Uterus (tissue), 4 donors: ENCODE measurements around the gene CAMTA1. TPM values are rescaled to one million over a fixed set of nuclear protein-coding genes. Genes with fewer than 3 reads are reported as not detected.

Experiments
- DNase-seq, 2 donors: peaks; one replicate each; pipeline ENCODE4 v3.0.0-alpha.2; 2019 to 2020
- H3K27ac ChIP-seq, 2 donors: fragments of 200-600 bp; sonication (generic); 1 replicate in 1 of 2; 2 replicates in 1 of 2; pipeline ENCODE4 v1.5.1; 2016 to 2018
- H3K27me3 ChIP-seq, 2 donors: fragments of 200-600 bp; sonication (generic); one replicate each; pipeline ENCODE4 v1.5.1; 2018 to 2019; ENCODE audit warnings: control low read depth in 1 of 2
- H3K36me3 ChIP-seq, 2 donors: fragments of 200-600 bp; sonication (generic); one replicate each; pipeline ENCODE4 v1.5.1; 2019; ENCODE audit warnings: control low read depth in 1 of 2
- H3K4me1 ChIP-seq, 2 donors: fragments of 200-600 bp; sonication (generic); one replicate each; pipeline ENCODE4 v1.5.1; 2018 to 2019; ENCODE audit warnings: control low read depth in 1 of 2
- H3K4me3 ChIP-seq, 2 donors: fragments of 200-600 bp; sonication (generic); 1 replicate in 1 of 2; 2 replicates in 1 of 2; pipeline ENCODE4 v1.5.1; 2018 to 2019; ENCODE audit warnings: mild to moderate bottlenecking in 1 of 2
- H3K9me3 ChIP-seq, 2 donors: fragments of 200-600 bp; sonication (generic); one replicate each; pipeline ENCODE4 v1.5.1; 2019; ENCODE audit warnings: control low read depth in 1 of 2
- POLR2A ChIP-seq, 2 donors: fragments of 450-650 bp; IDR thresholded peaks; one replicate each; pipeline ENCODE4 v1.6.1; 2016; ENCODE audit warnings: antibody characterized with exemption in 2 of 2, mild to moderate bottlenecking in 1 of 2, moderate library complexity in 1 of 2
- intact Hi-C: fragments of 100-400 bp; cut with DNase I; formaldehyde crosslinking; loops from one replicate; pipeline ENCODE4 v1.15.1; 2023; ENCODE audit warnings: low total_unique reads
- total RNA-seq, 4 donors: library from RNA; depleted of rRNA in 3 of 4; stranded (reverse); fragments of >200 nt in 3 of 4; gene quantifications; one replicate each; pipeline versions ENCODE4 v1.1.0 to v1.2.4, GENCODE V29; 2014 to 2023
- TF ChIP-seq, protein P1 (sequence below), 4 experiments: fragments of 200-600 bp in 2 of 4; fragments of 450-650 bp in 2 of 4; sonication (generic) in 2 of 4; IDR thresholded peaks; one replicate each; pipeline ENCODE4 v1.5.1; 2016 to 2019; ENCODE audit warnings: antibody characterized with exemption in 4 of 4, mild to moderate bottlenecking in 2 of 4, moderate library complexity in 1 of 4
- donor health status: DM: yes; HTN: yes; CAD: no.

Gene CAMTA1
- total RNA-seq, 4 donors from 2014 or later, result 29.7 to 427 (median 64.8) TPM

DNA sequence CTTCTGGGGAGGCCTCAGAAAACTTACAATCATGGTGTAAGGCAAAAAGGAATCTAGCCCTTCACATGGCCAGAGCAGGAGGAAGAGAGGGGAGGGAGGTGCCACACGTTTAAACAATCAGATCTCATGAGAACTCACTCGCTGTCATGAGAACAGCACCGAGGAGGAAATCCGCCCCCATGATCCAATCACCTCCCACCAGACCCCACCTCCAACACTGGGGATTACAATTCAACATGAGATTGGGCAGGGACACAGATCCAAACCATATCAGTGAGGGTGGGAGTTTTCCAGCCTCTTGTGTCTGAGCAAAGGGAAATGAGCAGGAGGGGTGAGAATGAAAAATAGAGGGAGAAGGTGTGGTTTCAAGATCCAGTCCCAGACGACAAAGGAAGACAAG lies 503.7 kb downstream of the CAMTA1 start:
- Histone ChIP-seq H3K36me3 (no peaks in the 10 kb centered on the region), H3K4me1 (peaks cover 0 to 7% of the 10 kb centered on the region in 2 donors), H3K27me3 (no peaks in the 10 kb centered on the region), H3K27ac (no peak overlapping the region), H3K4me3 (no peak overlapping the region), H3K9me3 (no peaks in the 10 kb centered on the region)
- TF ChIP-seq, protein P1, sequence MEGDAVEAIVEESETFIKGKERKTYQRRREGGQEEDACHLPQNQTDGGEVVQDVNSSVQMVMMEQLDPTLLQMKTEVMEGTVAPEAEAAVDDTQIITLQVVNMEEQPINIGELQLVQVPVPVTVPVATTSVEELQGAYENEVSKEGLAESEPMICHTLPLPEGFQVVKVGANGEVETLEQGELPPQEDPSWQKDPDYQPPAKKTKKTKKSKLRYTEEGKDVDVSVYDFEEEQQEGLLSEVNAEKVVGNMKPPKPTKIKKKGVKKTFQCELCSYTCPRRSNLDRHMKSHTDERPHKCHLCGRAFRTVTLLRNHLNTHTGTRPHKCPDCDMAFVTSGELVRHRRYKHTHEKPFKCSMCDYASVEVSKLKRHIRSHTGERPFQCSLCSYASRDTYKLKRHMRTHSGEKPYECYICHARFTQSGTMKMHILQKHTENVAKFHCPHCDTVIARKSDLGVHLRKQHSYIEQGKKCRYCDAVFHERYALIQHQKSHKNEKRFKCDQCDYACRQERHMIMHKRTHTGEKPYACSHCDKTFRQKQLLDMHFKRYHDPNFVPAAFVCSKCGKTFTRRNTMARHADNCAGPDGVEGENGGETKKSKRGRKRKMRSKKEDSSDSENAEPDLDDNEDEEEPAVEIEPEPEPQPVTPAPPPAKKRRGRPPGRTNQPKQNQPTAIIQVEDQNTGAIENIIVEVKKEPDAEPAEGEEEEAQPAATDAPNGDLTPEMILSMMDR (IDR thresholded peaks at IDR 0.05), result no peak
- no peak for TF ChIP-seq POLR2A (IDR thresholded peaks at IDR 0.05)
- intact Hi-C loops, result no loop called here
- no peak for DNase-seq

DNA sequence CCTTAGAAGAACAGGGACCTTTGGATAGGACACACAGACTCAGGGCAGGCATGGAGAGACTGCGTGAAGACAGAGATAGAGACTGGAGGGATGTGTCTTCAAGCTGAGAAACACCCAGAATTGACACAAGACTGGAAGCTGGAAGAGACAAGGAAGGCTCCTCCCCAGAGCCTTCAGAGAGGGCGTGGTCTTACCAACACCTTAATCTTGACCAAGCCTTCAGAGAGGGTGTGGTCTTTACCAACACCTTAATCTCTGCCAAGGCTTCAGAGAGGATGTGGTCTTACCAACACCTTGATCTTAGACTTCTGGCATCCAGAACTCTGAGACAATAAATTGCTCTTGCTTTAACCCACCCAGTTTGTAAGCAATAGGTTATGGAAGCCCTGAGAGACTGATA lies 504.4 kb downstream of the CAMTA1 start:
- Histone ChIP-seq H3K9me3 (no peaks in the 10 kb centered on the region), H3K4me1 (peaks cover 0 to 7% of the 10 kb centered on the region in 2 donors), H3K36me3 (no peaks in the 10 kb centered on the region), H3K27ac (no peak overlapping the region), H3K4me3 (no peak overlapping the region), H3K27me3 (no peaks in the 10 kb centered on the region)
- TF ChIP-seq POLR2A (IDR thresholded peaks at IDR 0.05), result no peak
- TF ChIP-seq, protein P1 (IDR thresholded peaks at IDR 0.05), result no peak
- intact Hi-C loops, result no loop called here
- no peak for DNase-seq

DNA sequence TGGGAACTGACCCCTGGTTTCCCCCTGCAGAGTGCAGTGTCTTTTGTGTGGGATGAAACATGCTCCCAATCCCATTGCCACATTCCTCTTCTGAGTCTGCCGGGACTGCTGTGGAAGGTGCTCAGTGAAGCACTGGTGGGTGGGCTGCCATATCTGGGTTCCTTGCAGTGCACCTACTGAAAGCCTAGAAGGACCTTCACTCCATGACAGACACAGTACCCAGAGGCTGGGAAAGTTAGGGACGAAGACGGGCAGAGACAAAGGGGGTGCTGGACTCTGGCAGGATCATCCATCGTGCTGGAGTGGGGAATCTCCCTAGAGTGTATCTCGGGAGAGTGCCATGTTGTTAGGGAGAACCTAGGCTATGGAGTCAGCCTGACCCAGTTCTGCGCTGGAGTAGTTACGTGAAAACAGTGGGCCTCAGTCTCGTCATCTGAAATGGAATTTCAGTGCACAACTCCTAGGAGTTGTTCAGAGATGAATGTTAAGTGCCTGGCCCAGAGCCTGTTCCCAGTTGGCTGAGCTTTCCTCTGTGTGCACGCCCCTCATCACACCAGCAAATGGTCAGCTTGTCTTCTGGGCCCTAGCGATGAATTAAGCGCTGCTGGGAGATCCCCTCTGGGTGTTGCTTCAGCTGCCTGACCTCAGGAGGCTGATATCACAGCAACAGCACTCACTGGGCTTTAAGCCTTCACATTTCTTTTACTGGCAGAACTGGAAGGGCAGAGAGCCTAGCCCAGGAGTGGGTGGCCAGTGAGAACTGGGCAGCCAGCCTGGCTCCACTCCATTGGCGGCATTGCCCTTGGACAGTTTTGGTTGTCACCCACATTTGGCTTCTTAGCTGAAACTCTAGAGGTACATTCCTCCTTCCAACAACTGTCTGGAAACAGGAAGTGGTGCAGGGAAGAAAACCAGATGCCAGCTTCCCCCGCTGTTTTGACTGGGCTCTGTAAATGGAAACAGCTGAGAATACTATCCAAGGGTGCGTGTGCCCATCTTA lies 506.0 kb downstream of the CAMTA1 start:
- intact Hi-C loops, result no loop called here
- H3K4me1 ChIP-seq, result peaks cover 0 to 7% of the 10 kb centered on the region in 2 donors
- no peaks in the 10 kb centered on the region for H3K9me3 ChIP-seq
- H3K27ac ChIP-seq, result peak overlapping the region; percentile 37 to 61
- no peak overlapping the region for H3K4me3 ChIP-seq
- no peaks in the 10 kb centered on the region for H3K36me3 ChIP-seq
- no peaks in the 10 kb centered on the region for H3K27me3 ChIP-seq
- TF ChIP-seq, protein P1 (IDR thresholded peaks at IDR 0.05), result no peak
- no peak for TF ChIP-seq POLR2A (IDR thresholded peaks at IDR 0.05)
- DNase-seq, result peak; percentile 35 to 51

DNA sequence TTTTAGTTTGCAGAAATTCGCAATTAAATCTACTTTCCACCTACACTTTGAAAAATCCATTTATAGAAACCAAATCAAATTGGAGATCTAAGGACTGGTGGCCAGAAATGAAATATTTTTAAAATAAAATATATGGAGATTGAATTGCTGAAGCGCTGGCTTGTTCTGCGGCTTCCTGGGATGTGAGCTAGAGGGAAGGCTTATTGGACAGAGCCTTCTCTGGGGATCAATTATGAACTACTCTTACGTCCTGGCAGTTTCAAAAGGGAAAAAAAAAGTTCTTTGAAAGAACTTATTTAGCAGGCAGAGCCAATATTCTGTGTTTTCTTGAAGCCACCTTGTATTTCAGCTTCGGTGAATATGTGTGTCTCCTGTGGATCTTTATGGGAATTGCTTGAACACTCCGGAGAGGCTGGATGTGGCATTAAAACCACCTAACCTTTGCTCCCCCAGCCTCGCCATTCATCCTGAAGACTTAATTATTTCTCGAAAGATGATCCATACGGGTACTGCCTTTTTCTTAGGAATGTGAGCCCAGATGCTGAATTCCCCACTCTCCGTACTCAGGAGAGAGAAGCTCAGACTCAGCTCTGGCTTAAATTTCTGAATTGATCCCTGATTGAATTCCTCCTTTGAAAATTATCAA lies 506.9 kb downstream of the CAMTA1 start:
- H3K9me3 ChIP-seq, result no peaks in the 10 kb centered on the region
- DNase-seq, result no peak
- peak overlapping the region in 1 of 2 donors; percentile 38 for H3K27ac ChIP-seq
- no peak for TF ChIP-seq POLR2A (IDR thresholded peaks at IDR 0.05)
- TF ChIP-seq, protein P1 (IDR thresholded peaks at IDR 0.05), result no peak
- intact Hi-C loops, result no loop called here
- peaks cover 0 to 7% of the 10 kb centered on the region in 2 donors for H3K4me1 ChIP-seq
- H3K36me3 ChIP-seq, result no peaks in the 10 kb centered on the region
- H3K27me3 ChIP-seq, result no peaks in the 10 kb centered on the region
- no peak overlapping the region for H3K4me3 ChIP-seq
